Measurements from ENCODE around the gene ABLIM3.

The ABLIM3 gene

GRCh38 chr5:149133795-149134777 is 7.2 kb upstream of the ABLIM3 start:
- DNase-seq (ENCODE audit: low read depth, low spot score): no peak

- no peak for DNase-seq (ENCODE audit: low read depth, low spot score)
Measured at GRCh38 chr5:149134778-149135500, 6.4 kb upstream of the ABLIM3 start.

GRCh38 chr5:149135536-149136201 is 5.6 kb upstream of the ABLIM3 start:
- no peak for DNase-seq (ENCODE audit: low read depth, low spot score)

- DNase-seq (ENCODE audit: low read depth, low spot score): no peak
Measured at GRCh38 chr5:149138182-149138923, 2.9 kb upstream of the ABLIM3 start.

- no peak for DNase-seq (ENCODE audit: low read depth, low spot score)
Measured at GRCh38 chr5:149140197-149141002, 893 bp upstream of the ABLIM3 start.

- peak; percentile 55 for DNase-seq (ENCODE audit: low read depth, low spot score)
Measured at GRCh38 chr5:149141957-149142851, 911 bp downstream of the ABLIM3 start.

GRCh38 chr5:149143470-149143869 is 2.2 kb downstream of the ABLIM3 start:
- no peak for DNase-seq (ENCODE audit: low read depth, low spot score)

GRCh38 chr5:149144637-149145036 is 3.3 kb downstream of the ABLIM3 start:
- DNase-seq (ENCODE audit: low read depth, low spot score): no peak

GRCh38 chr5:149145138-149145537 is 3.8 kb downstream of the ABLIM3 start:
- DNase-seq (ENCODE audit: low read depth, low spot score): no peak

- no peak for DNase-seq (ENCODE audit: low read depth, low spot score)
Measured at GRCh38 chr5:149147676-149148075, 6.4 kb downstream of the ABLIM3 start.

GRCh38 chr5:149149942-149150341 is 8.6 kb downstream of the ABLIM3 start:
- no peak for DNase-seq (ENCODE audit: low read depth, low spot score)

GRCh38 chr5:149150457-149150856 is 9.2 kb downstream of the ABLIM3 start:
- no peak for DNase-seq (ENCODE audit: low read depth, low spot score)

- no peak for DNase-seq (ENCODE audit: low read depth, low spot score)
Measured at GRCh38 chr5:149151717-149152116, 10.4 kb downstream of the ABLIM3 start.

- no peak for DNase-seq (ENCODE audit: low read depth, low spot score)
Measured at GRCh38 chr5:149152317-149152746, 11.0 kb downstream of the ABLIM3 start.

- no peak for DNase-seq (ENCODE audit: low read depth, low spot score)
Measured at GRCh38 chr5:149153193-149153750, 12.0 kb downstream of the ABLIM3 start.

- DNase-seq (ENCODE audit: low read depth, low spot score): no peak
Measured at GRCh38 chr5:149153751-149154610, 12.7 kb downstream of the ABLIM3 start.

- no peak for DNase-seq (ENCODE audit: low read depth, low spot score)
Measured at GRCh38 chr5:149154650-149155049, 13.4 kb downstream of the ABLIM3 start.

GRCh38 chr5:149156435-149157083 is 15.3 kb downstream of the ABLIM3 start:
- DNase-seq (ENCODE audit: low read depth, low spot score): no peak
